ENCODE results near the gene PON2.

Gene PON2

GRCh38 chr7:95427166-95427565, 7.7 kb downstream of the PON2 start:
- Histone ChIP-seq H3K79me2 (ENCODE audit: control insufficient read depth, insufficient read depth, low read length, unreplicated experiment) (peaks cover 14% of the 10 kb centered on the region), H3K4me1 (ENCODE audit: control insufficient read depth, insufficient read depth, low read length, unreplicated experiment) (peaks cover 7% of the 10 kb centered on the region), H2AFZ (ENCODE audit: low read length, unreplicated experiment) (no peak overlapping the region), H3K4me3 (ENCODE audit: low read depth, low read length) (no peak overlapping the region), H3K36me3 (ENCODE audit: insufficient read depth, low read length) (no peaks in the 10 kb centered on the region), H3K27ac (ENCODE audit: low read depth, low read length) (no peak overlapping the region), H3K27me3 (ENCODE audit: insufficient read depth, low read length) (no peaks in the 10 kb centered on the region)

DNA sequence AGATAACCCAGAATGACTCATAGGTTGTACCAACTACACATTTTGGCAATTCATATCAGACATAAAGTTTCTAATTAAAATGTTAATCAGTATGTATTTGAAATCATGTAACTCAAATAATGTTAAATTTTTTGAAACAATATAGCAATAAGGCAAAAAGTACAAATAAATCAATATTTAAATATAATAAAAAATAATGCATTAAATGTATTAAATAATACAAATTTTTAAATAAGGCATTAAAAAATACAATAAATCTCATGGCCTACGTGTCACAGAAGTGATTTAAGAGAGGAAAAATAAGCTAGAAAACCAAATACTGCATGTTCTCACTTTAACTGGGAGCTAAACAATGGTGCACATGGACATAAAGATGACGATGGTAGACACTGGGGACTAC, 9.1 kb downstream of the PON2 start:
- Histone ChIP-seq H3K4me3 (ENCODE audit: low read depth, low read length) (no peak overlapping the region), H3K4me1 (ENCODE audit: control insufficient read depth, insufficient read depth, low read length, unreplicated experiment) (peaks cover 6% of the 10 kb centered on the region), H3K27ac (ENCODE audit: low read depth, low read length) (no peak overlapping the region), H3K36me3 (ENCODE audit: insufficient read depth, low read length) (no peaks in the 10 kb centered on the region), H2AFZ (ENCODE audit: low read length, unreplicated experiment) (no peak overlapping the region), H3K27me3 (ENCODE audit: insufficient read depth, low read length) (no peaks in the 10 kb centered on the region), H3K79me2 (ENCODE audit: control insufficient read depth, insufficient read depth, low read length, unreplicated experiment) (peaks cover 8% of the 10 kb centered on the region)

- Histone ChIP-seq H3K79me2 (ENCODE audit: control insufficient read depth, insufficient read depth, low read length, unreplicated experiment) (peaks cover 8% of the 10 kb centered on the region), H3K27ac (ENCODE audit: low read depth, low read length) (no peak overlapping the region), H3K27me3 (ENCODE audit: insufficient read depth, low read length) (no peaks in the 10 kb centered on the region), H3K36me3 (ENCODE audit: insufficient read depth, low read length) (no peaks in the 10 kb centered on the region), H3K4me3 (ENCODE audit: low read depth, low read length) (no peak overlapping the region), H3K4me1 (ENCODE audit: control insufficient read depth, insufficient read depth, low read length, unreplicated experiment) (peaks cover 6% of the 10 kb centered on the region), H2AFZ (ENCODE audit: low read length, unreplicated experiment) (no peak overlapping the region)
Observed at GRCh38 chr7:95424716-95425115, 10.1 kb downstream of the PON2 start.

- H2AFZ ChIP-seq (ENCODE audit: low read length, unreplicated experiment), result no peak overlapping the region
- H3K27me3 ChIP-seq (ENCODE audit: insufficient read depth, low read length), result no peaks in the 10 kb centered on the region
- H3K27ac ChIP-seq (ENCODE audit: low read depth, low read length), result no peak overlapping the region
- H3K79me2 ChIP-seq (ENCODE audit: control insufficient read depth, insufficient read depth, low read length, unreplicated experiment), result no peaks in the 10 kb centered on the region
- no peak overlapping the region for H3K4me3 ChIP-seq (ENCODE audit: low read depth, low read length)
- H3K36me3 ChIP-seq (ENCODE audit: insufficient read depth, low read length), result no peaks in the 10 kb centered on the region
- peaks cover 6% of the 10 kb centered on the region for H3K4me1 ChIP-seq (ENCODE audit: control insufficient read depth, insufficient read depth, low read length, unreplicated experiment)
Observed at GRCh38 chr7:95421847-95422444, 12.9 kb downstream of the PON2 start.

GRCh38 chr7:95421000-95421846, 13.6 kb downstream of the PON2 start:
- H3K36me3 ChIP-seq (ENCODE audit: insufficient read depth, low read length), result no peaks in the 10 kb centered on the region
- no peak overlapping the region for H3K4me3 ChIP-seq (ENCODE audit: low read depth, low read length)
- peaks cover 6% of the 10 kb centered on the region for H3K4me1 ChIP-seq (ENCODE audit: control insufficient read depth, insufficient read depth, low read length, unreplicated experiment)
- no peak overlapping the region for H3K27ac ChIP-seq (ENCODE audit: low read depth, low read length)
- H2AFZ ChIP-seq (ENCODE audit: low read length, unreplicated experiment), result no peak overlapping the region
- H3K27me3 ChIP-seq (ENCODE audit: insufficient read depth, low read length), result no peaks in the 10 kb centered on the region
- H3K79me2 ChIP-seq (ENCODE audit: control insufficient read depth, insufficient read depth, low read length, unreplicated experiment), result no peaks in the 10 kb centered on the region

GRCh38 chr7:95412075-95412474, 22.8 kb downstream of the PON2 start:
- no peak overlapping the region for H3K27ac ChIP-seq (ENCODE audit: low read depth, low read length)
- no peaks in the 10 kb centered on the region for H3K79me2 ChIP-seq (ENCODE audit: control insufficient read depth, insufficient read depth, low read length, unreplicated experiment)
- no peak overlapping the region for H2AFZ ChIP-seq (ENCODE audit: low read length, unreplicated experiment)
- peaks cover 5% of the 10 kb centered on the region; the same call in 1 of the 2 replicates for H3K36me3 ChIP-seq (ENCODE audit: insufficient read depth, low read length)
- H3K27me3 ChIP-seq (ENCODE audit: insufficient read depth, low read length), result no peaks in the 10 kb centered on the region
- H3K4me3 ChIP-seq (ENCODE audit: low read depth, low read length), result no peak overlapping the region
- no peaks in the 10 kb centered on the region for H3K4me1 ChIP-seq (ENCODE audit: control insufficient read depth, insufficient read depth, low read length, unreplicated experiment)

DNA sequence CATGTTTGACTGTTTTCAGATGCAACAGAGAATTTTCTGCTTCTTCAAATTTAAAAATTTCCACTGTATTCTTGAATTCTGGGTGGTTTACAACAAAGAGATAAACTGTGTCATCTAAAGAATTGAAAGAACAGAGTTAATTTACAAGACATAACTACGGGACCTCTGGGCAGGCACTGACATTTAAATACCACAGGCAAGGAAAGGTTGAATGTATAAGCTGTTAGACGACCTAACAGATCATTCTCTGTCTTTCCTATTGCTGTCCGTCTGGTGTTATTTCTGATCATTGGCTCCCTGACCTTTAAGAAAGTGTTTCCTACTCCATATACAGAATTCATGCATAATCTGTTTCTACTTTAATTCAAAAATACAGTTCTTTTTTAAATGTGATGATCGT, 23.2 kb downstream of the PON2 start:
- Histone ChIP-seq H3K4me3 (ENCODE audit: low read depth, low read length) (no peak overlapping the region), H3K4me1 (ENCODE audit: control insufficient read depth, insufficient read depth, low read length, unreplicated experiment) (no peaks in the 10 kb centered on the region), H3K27me3 (ENCODE audit: insufficient read depth, low read length) (no peaks in the 10 kb centered on the region), H3K36me3 (ENCODE audit: insufficient read depth, low read length) (peaks cover 5% of the 10 kb centered on the region; the same call in 1 of the 2 replicates), H3K79me2 (ENCODE audit: control insufficient read depth, insufficient read depth, low read length, unreplicated experiment) (no peaks in the 10 kb centered on the region), H2AFZ (ENCODE audit: low read length, unreplicated experiment) (no peak overlapping the region), H3K27ac (ENCODE audit: low read depth, low read length) (no peak overlapping the region)

- Histone ChIP-seq H3K36me3 (ENCODE audit: insufficient read depth, low read length) (peaks cover 5% of the 10 kb centered on the region; the same call in 1 of the 2 replicates), H3K4me1 (ENCODE audit: control insufficient read depth, insufficient read depth, low read length, unreplicated experiment) (no peaks in the 10 kb centered on the region), H2AFZ (ENCODE audit: low read length, unreplicated experiment) (no peak overlapping the region), H3K27me3 (ENCODE audit: insufficient read depth, low read length) (no peaks in the 10 kb centered on the region), H3K4me3 (ENCODE audit: low read depth, low read length) (no peak overlapping the region), H3K27ac (ENCODE audit: low read depth, low read length) (no peak overlapping the region), H3K79me2 (ENCODE audit: control insufficient read depth, insufficient read depth, low read length, unreplicated experiment) (no peaks in the 10 kb centered on the region)
Observed at GRCh38 chr7:95411036-95411435, 23.8 kb downstream of the PON2 start.

DNA sequence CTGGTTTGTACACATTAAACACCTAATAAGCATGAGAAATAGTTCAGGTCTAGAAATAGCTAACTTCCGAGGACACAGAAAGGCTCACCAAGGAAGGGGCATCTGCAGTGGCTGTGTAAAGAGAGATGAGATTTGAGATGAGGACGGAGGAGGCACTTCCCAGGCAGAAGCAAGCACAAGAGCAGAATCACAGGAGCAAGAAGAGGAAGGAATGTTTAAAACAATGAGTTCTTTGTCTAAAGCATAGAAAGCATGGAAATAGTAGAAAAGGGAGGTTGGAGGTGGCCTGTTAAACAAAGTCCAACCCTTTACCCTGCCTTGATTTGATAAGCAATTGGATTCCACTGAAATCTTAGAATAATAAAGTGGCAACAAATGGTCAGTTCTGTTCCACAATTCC, 27.1 kb downstream of the PON2 start:
- Histone ChIP-seq H3K36me3 (ENCODE audit: insufficient read depth, low read length) (peaks cover 14% of the 10 kb centered on the region), H3K4me3 (ENCODE audit: low read depth, low read length) (no peak overlapping the region)

GRCh38 chr7:95405800-95406199, 29.0 kb downstream of the PON2 start:
- H3K27me3 ChIP-seq (ENCODE audit: insufficient read depth, low read length), result no peaks in the 10 kb centered on the region
- H2AFZ ChIP-seq (ENCODE audit: low read length, unreplicated experiment), result no peak overlapping the region
- no peak overlapping the region for H3K4me3 ChIP-seq (ENCODE audit: low read depth, low read length)
- H3K36me3 ChIP-seq (ENCODE audit: insufficient read depth, low read length), result peaks cover 14% of the 10 kb centered on the region
- no peaks in the 10 kb centered on the region for H3K4me1 ChIP-seq (ENCODE audit: control insufficient read depth, insufficient read depth, low read length, unreplicated experiment)
- no peaks in the 10 kb centered on the region for H3K79me2 ChIP-seq (ENCODE audit: control insufficient read depth, insufficient read depth, low read length, unreplicated experiment)
- H3K27ac ChIP-seq (ENCODE audit: low read depth, low read length), result no peak overlapping the region

More for the DNA sequence above, 27.1 kb downstream of the PON2 start:
- Histone ChIP-seq H3K27me3 (ENCODE audit: insufficient read depth, low read length) (no peaks in the 10 kb centered on the region), H3K27ac (ENCODE audit: low read depth, low read length) (no peak overlapping the region), H3K4me1 (ENCODE audit: control insufficient read depth, insufficient read depth, low read length, unreplicated experiment) (no peaks in the 10 kb centered on the region), H3K79me2 (ENCODE audit: control insufficient read depth, insufficient read depth, low read length, unreplicated experiment) (no peaks in the 10 kb centered on the region), H2AFZ (ENCODE audit: low read length, unreplicated experiment) (no peak overlapping the region)

GRCh38 chr7:95405208-95405607, 29.6 kb downstream of the PON2 start:
- Histone ChIP-seq H3K27ac (ENCODE audit: low read depth, low read length) (no peak overlapping the region), H3K4me1 (ENCODE audit: control insufficient read depth, insufficient read depth, low read length, unreplicated experiment) (no peaks in the 10 kb centered on the region), H3K36me3 (ENCODE audit: insufficient read depth, low read length) (peaks cover 12% of the 10 kb centered on the region), H3K27me3 (ENCODE audit: insufficient read depth, low read length) (no peaks in the 10 kb centered on the region), H3K79me2 (ENCODE audit: control insufficient read depth, insufficient read depth, low read length, unreplicated experiment) (no peaks in the 10 kb centered on the region), H3K4me3 (ENCODE audit: low read depth, low read length) (no peak overlapping the region), H2AFZ (ENCODE audit: low read length, unreplicated experiment) (no peak overlapping the region)
